Heart left ventricle (tissue), 13 donors: Measurements from ENCODE around the gene GABBR1.

Experiments
- CTCF ChIP-seq, 12 donors: fragments of 200-600 bp; sonication (generic) in 4 of 12; IDR thresholded peaks; one replicate each; pipeline versions ENCODE4 v1.5.0 to v1.8.0; 2018 to 2022; ENCODE audit warnings: antibody characterized with exemption in 12 of 12, mild to moderate bottlenecking in 5 of 12
- POLR2A ChIP-seq, 2 donors: fragments of 450-650 bp; IDR thresholded peaks; one replicate each; pipeline ENCODE4 v1.6.1; 2017; ENCODE audit warnings: antibody characterized with exemption in 2 of 2, mild to moderate bottlenecking in 2 of 2, moderate library complexity in 2 of 2
- donor health status: ischemic (EF 13 %, LVEDD 7.1; RV severe dilation, severe dysfunction).
- donor health status: DM: no; HTN: yes; CAD: no.
- donor health status: DM: no; HTN: no; CAD: no.
- donor health status: ischemic (EF 25% LVEDD 6.9; RV normal size, moderate dysfunction).
- donor health status: ischemic (EF 25% LVEDD 5.7; RV mildly dilated, moderate dysfunction).
- donor health status: ischemic (EF 35%, LVEDD 5.7; RV mildly dilated, moderate dysfunction).
- donor health status: nonischemic (EF 11% LVEDD 7.7; RV severe dilation, severe dysfunction).
- donor health status: DM: yes; HTN: yes; CAD: no.
- donor health status: PGD.
- donor health status: ischemic (EF 29% LVEDD 5.4; RV normal size, mild dysfunction).
- donor health status: nonischemic (EF 23%, LVEDD 6.1; RV moderate dilation, normal function).

- TF ChIP-seq CTCF (IDR thresholded peaks at IDR 0.05) (no peak), POLR2A (IDR thresholded peaks at IDR 0.05) (no peak)
These were observed 1.7 kb downstream of the GABBR1 start for GRCh38 chr6:29631209-29631810.
